ENCODE results near the gene BRMS1L.
"Not testable (repeated sequence)": the region's sequence is repeated elsewhere in the genome, so short reads cannot be mapped to it uniquely, and the experiment has no call there.

BRMS1L gene

DNA sequence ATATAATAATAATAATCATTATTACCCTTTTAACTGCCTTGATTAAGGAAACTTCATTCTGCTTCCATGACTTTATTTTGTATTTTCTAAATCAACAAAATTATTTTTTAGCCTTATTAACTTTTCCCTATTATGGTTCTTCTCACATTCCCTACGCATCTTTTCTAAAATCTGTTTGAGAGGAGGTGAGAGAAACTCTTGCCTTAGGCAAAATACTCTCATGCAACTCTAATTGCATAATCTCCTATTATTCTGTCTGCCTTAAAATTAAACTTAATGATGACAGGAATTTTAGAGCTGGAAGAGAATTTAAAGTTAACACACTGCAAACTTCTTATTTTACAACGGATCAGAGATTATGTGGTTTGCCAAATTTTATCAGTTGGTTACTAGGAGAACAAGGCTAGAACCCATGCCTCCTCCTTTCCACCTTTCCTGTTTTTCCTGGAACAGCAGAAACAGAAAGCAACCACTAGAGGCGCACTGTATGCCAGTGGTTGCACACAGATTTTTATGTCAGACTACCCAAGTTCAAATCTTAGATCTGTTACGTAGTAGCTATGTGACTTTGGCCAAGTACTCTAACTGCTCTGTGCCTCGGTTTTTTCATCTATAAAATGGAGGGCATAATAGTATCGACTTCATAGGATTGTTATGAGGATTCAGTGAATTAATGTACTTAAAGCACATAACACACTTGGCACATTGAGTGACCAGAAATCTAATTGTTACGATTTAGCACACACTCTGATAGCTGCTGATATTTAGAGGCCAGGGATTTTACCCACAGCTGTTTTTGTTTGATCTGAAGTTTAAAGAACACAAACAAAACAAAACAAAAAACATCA is 4.3 kb upstream of the BRMS1L start:
- DNase-seq: peak; percentile 52

DNA sequence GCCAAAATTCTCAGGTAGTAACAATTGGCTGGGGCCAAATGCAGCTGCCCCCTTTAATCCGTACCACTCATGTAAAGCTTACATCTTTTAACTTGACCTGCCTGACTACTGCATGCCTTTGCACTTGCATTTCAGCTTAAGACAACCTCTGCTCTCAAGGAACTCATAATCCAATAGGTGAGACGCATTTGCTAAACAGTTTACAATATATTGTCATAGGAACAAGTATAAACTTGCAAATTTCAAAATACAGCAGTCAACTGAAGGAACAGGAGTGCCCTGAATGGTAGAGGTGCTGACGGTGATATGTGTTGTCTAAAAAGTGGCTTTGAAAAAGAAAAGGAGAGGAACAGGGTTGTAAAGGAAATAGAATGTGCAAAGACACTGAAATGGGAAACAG is 3.6 kb upstream of the BRMS1L start:
- DNase-seq: no peak

DNA sequence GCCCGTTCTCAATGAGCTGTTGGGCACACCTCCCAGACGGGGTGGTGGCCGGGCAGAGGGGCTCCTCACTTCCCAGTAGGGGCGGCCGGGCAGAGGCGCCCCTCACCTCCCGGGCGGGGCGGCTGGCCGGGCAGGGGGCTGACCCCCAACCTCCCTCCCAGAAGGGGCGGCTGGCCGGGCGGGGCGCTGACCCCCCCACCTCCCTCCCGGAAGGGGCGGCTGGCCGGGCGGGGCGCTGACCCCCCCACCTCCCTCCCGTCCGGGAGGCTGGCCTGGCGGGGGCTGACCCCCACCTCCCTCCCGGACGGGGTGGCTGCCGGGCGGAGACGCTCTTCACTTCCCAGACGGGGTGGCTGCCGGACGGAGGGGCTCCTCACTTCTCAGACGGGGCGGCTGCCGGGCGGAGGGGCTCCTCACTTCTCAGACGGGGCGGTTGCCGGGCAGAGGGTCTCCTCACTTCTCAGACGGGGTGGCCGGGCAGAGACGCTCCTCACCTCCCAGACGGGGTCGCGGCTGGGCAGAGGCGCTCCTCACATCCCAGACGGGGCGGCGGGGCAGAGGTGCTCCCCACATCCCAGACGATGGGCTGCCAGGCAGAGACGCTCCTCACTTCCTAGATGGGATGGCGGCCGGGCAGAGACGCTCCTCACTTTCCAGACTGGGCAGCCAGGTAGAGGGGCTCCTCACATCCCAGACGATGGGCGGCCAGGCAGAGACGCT is 1.5 kb upstream of the BRMS1L start:
- DNase-seq: not testable (repeated sequence)

DNA sequence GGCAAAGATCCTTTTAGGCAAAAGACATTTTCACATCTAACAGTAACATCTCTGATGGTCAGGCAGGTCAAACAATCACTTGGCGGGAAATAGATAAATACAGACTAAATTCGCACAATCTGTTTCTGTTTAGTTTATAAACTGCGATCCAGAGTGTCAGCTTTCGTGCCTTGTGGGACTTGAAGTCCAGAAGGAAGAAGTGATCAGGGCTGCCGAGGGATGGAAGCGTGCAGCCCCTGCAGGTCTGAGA is 245 bp upstream of the BRMS1L start:
- DNase-seq: no peak

DNA sequence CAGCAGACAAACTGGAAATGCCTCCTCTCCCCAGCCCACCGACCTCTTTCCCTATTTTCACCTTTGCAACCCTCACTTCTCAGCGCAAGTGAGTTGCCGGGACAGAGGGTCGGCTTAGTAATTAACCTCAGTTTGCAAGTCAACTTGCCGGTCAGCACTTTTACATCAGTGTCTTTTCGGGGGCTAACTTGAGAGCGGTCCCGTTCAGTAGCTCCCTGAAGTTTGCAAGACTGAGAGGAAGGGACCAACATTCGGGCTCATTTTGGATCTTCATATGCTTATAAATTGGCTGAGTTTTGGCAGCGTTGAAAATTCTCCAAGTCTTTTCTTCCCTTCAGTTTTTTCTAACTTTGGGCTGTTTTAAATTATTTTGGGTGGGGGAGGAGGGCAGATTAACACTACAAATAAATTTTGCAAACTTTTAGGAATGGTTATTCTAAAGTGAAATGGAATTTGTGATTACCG is 846 bp downstream of the BRMS1L start:
- no peak for DNase-seq

DNA sequence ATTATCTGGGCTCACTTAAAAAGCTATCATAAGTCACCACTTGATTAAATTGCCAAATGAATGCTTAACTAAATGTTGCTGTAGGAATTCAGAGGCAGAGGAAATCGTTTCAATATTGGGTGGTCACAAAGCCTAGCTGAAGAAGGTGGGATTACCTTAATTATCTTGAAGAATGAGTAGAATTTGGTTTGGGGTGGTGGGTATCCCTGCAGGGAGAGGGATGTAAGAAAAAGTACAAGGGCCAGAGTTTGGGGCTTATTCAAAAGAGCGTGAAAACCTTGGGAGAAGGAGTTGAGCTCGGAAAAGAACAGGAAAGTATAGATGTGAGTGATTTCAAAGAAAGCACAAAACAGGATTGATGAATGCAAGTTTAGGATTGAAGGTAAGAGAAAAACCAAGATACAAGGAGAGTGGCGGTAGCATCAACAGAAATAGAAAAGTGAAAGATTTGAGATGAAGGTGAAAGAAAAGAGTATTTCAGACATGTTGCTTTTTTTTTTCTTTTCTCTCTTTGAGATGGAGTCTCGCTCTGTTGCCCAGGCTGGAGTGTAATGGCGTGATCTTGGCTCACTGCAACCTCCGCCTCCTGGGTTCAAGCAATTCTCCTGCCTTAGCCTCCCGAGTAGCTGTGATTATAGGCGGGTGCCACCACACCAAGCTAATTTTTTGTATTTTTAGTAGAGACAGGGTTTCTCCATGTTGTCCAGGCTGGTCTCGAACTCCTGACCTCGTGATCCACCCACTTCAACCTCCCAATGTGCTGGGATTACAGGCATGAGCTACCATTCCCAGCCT is 1.7 kb downstream of the BRMS1L start:
- DNase-seq: no peak

DNA sequence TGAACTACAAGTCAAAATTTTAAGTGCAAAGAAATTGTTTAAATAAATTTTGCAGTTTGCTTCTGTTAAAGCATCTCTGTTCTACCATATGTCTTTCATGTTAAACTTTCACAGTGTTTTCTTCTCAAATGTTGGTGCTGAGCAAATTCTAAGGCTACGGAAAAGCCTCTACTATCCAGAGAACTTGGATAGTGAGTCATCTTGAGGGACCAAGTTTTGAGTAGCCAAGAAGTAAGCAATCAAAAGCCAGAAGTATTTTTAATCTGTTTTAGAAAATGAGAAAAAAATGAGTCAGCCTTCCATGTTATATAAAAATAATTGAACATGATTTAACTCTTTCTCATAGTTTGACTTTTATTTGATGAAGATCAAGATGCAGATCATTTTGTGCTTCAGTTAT is 3.3 kb downstream of the BRMS1L start:
- DNase-seq: no peak

DNA sequence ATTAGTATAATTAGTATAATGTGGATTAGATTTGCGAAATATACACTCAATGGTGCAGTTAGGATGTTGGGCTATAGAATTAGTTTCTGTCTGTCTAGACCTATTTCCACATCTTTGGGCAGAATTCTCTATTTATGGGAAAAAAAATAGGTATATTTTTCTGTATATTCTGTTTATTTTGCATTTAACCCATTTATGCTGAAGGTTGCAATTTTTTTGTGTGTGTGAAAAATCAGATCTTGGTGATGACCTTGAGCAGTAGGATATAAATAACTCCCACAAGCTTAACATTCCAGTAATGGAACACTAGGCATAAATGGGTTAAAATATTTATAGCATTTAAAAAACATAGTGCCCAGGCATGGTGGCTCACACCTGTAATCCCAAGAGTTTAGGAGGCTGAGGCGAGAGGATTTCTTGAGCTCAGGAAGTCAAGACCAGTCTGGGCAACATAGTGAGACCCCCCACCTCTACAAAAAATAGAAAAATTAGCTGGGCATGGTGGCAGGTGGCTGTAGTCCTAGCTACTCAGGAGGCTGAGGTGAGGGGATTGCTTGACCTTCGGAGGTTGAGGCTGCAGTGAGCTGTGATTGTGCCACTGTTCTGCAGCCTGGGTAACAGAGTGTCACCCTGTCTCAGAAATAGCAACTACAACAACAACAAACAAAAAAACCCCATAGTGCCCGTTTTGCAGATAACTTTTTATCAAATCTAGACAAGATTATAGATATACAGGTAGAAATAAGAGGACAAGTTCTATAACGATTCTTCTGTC is 9.3 kb downstream of the BRMS1L start:
- DNase-seq: no peak

DNA sequence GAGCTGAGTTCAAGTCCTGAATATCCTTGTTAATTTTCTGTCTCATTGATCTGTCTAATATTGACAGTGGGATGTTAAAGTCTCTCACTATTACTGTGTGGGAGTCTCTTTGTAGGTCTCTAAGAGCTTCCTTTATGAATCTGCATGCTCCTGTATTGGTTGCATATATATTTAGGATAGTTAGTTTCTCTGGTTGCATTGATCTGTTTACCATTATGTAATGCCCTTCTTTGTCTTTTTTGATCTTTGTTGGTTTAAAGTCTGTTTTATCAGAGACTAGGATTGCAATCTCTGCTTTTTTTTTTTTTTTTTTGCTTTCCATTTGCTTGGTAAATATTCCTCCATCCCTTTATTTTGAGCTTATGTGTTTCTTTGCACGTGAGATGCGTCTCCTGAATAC is 15.6 kb downstream of the BRMS1L start:
- not testable (repeated sequence) for DNase-seq

DNA sequence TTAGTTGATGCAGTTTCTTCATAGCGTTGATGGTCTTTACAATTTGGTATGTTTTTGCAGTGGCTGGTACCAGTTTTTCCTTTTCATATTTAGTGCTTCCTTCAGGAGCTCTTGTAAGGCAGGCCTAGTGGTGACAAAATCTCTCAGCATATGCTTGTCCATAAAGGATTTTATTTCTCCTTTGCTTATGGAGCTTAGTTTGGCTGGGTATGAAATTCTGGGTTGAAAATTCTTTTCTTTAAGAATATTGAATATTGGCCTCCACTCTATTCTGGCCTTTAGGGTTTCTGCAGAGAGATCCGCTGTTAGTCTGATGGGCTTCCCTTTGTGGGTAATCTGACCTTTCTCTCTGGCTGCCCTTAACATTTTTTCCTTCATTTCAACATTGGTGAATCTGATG is 16.1 kb downstream of the BRMS1L start:
- DNase-seq: not testable (repeated sequence)

DNA sequence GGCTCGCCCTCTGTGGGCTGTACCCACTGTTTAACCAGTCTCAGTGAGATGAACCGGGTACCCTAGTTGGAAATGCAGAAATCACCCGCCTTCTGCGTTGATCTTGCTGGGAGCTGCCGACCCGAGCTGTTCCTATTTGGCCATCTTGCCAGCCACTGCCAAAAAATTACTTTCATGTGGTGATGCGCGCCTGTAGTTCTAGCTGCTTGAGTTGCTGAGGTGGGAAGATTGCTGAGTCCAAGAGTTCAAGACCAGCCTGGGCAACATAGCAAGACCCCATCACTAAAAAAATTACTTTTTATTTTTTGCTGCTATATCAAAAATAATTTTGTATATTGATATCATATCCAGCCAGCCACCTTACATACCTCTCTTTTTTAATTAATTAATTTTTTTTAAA is 18.4 kb downstream of the BRMS1L start:
- no peak for DNase-seq

DNA sequence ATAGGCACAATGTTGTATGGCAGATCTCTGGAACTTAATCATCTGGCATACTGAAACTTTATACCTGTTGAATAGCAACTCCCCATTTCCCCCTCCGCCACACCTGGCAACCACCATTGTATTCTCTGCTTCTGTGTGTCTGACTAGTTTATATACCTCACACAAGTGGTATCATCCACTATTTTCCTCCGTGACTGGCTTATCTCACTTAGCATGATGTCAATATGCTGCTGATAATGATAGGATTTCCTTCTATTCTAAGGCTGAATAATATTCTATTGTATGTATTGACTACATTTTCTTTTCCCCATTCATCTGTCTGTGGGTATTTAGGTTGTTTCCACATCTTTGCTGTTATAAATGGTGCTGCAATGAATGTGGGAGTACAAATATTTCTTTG is 21.5 kb downstream of the BRMS1L start:
- DNase-seq: no peak

DNA sequence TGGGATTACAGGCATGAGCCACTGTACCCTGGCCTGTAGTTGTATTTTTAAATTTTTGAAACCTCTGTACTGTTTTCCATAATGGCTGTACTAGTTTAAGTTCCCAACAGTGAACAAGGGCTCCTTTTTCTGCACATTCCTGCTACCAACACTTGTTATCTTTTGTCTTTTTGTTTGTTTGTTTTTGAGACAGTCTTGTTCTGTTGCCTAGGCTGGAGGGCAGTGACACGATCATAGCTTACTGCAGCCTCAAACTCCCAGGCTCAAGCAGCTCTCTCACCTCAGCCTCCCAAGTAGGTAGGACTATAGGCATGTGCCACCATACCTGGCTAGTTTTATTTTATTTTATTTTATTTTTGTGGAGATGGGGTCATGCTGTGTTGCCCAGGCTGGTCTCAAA is 23.0 kb downstream of the BRMS1L start:
- no peak for DNase-seq

DNA sequence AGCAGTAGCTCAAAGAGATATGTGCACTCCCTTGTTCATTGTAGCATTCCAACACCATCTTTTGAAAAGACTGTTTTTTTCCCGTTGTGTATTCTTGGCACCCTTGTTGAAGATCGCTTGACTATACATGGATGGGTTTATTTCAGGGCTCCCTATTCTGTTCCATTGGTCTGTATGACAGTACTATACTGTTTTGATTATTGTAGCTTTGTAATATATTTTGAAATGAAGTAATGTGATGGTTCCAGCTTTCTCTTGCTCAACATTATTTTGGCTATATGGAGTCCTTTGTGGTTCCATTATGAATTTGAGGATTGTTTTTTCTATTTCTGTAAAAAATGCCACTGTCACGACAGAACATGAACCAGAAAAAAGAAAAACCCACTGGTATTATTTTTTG is 25.7 kb downstream of the BRMS1L start:
- DNase-seq: no peak

DNA sequence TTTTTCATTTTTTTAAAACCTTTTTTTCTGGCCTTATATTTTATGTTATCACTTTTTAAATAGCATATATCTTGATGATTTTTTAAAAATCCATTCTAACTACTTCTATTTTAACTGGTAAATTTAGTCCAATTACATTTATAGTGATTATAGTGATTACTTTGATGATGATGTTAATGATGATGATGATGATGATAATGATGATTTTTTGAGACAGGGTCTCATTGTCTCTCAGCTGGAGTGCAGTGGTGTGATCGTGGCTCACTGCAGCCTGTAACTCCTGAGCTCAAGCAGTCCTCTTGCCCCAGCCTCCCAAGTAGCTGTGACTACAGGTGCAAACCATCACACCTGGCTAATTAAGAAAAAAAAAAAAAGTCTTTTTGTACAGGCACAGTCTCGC is 27.1 kb downstream of the BRMS1L start:
- DNase-seq: no peak

DNA sequence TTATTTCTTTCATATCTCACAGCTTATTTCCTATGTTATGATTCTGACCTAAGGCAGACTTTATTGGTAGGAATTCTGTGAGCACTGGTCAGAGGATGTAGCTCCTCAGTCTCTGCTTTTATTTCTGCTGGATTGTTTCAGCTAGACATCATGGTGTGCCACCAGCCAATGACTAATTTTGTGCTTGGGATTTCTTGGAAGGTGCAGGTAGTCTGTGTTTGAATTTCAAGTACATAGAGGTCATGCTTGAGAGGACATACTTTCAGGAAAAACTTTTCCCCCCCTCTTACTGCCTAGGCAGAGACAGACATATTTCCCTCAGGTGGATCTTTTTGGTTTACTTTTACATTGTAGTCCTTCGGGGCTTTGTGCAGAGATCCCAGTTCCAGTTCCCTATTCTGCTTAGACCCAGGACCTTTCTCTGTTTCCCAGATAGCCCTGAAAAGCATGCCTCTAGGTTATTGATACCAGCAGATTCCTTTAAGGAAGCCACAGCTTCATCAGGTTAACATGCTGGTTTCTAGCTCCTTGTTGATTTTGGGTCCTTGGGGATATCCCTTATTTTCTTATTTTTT is 28.6 kb downstream of the BRMS1L start:
- DNase-seq: no peak

DNA sequence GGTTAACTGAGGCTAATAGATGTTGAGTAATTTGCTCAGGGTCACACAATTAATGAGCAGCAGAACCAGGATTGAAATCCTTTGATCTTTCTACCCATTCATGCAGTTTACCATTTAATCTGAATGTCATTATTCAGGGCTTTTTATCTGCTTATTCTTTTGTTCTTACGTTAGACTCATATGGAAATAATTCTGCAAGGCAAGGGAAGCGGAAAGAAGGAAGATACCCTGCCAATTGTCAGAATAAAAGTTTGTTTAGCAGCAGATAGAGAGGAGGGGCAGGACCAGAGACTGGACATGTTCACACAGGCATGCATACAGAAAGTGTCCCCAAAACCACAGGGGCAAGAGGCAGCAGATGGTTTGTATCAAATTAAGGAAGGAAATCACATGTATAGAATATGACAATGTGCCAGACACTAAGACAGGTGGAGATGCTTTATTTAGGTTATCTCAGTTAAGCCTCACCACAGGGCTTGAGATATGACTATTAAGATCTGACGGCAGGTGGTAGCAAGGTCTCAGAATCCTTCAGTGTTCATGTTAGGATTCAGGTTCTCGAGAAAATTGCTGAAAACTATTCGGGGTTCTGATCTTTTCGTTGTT is 29.8 kb downstream of the BRMS1L start:
- no peak for DNase-seq

DNA sequence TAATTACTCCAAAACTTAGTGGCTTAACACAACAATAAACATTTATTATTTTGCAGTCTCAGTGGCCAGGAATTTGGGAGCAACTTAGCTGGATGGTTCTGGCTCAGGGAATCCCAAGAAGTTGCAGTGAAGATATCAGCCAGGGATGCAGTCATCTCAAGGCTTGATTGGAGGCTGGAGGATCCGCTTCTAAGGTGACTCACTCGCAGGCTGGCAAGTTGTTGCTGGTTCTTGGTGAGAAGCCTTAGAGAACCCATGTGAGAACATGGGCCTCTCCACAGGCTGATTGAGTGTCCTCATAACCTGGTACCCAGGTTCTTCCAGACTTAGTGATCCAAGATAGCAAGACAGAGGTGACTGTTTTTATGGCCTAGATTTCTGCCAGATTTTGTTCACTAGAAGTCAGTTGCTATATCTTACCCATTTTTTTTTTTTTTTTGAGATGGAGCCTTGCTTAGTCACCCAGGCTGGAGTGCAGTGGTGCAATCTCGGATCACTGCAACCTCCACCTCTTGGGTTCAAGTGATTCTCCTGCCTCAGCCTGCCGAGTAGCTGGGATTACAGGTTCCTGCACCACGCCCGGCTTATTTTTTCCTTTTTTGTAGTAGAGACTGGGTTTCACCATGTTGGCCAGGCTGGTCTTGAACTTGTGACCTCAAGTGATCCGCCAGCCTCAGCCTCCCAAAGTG is 32.5 kb downstream of the BRMS1L start:
- DNase-seq: no peak

DNA sequence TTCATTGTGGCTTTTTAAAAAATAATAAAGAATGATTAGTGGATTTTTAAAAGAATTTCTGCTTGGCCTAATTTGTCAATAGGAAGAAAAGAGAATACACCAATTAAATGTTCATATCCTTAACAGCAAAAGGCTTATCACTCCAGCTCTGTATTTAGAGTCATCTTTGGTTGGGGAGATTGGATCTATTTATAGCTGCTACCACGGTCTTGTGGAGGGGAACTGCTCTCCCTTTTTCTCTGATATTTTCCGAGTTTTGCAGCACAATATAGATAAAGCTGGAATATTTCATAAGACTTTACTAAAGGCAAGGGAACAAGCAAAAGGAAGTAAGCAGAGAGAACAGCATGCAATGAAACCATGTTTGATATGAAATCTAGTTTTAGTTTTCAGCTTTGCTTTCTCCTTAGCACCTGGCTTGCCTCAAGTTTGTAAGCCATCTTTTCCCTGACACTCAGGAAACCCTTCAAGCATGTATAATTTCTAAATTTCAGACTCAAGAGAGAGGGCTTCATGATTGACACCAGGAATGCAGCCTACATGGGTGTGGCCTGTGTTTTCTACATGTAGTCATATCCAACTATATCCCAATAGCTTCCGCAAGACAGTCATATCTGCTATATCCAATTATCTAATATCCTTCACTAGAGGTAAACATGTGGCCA is 35.2 kb downstream of the BRMS1L start:
- no peak for DNase-seq

DNA sequence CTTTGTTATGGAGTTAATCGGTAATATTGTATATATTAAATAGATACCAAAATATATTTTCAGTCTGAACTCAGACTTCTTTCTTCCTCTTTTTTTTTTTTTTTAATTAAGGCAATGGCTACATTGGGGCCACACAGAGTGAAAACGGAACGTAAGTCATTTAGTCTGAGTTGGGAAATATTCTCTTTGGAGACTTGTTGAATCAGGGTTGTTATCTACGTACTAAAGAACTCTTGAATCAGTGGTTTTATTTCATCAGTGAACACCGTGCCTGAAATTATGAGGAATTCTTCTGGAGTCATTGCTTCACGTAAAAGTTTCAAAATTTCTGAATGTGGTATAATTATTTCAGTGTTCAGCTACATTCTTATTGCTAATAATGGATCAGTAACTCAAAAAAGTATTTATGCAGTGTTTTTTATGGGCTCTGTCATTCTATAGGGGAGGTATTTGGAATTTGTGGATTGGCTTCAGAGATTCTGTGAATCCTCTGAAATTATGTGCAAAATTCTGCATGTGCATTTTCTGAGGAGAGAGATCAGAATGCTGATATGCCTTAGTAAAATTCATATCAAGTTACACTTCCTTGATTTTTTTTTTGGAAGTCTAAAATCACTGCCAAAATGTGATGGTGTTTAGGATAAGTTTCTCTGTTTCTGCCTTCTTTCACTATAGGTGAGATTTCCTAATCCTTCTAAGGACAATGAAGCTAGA is 39.6 kb downstream of the BRMS1L start:
- DNase-seq: peak; percentile 61

All from inflammatory macrophage treated with lipopolysaccharide for 4 hours (primary cell).